H9 (cell line): ENCODE measurements around the gene SLC6A7. TPM values are rescaled to one million over a fixed set of nuclear protein-coding genes. Genes with fewer than 3 reads are reported as not detected.

Experiments
- DNase-seq: peaks from one replicate; pipeline ENCODE4 v3.0.0-alpha.2; 2017
- H2AFZ ChIP-seq: one replicate; pipeline ENCODE4 v1.6.1; 2013; ENCODE audit warnings: mild to moderate bottlenecking, low read length, control low read depth, moderate library complexity
- H2AK5ac ChIP-seq: 2 replicates; pipeline ENCODE4 v1.6.1; 2013; ENCODE audit warnings: low read length, control low read depth, mixed read lengths; ENCODE audit not compliant: insufficient read length
- H2BK120ac ChIP-seq: one replicate; pipeline ENCODE4 v1.6.1; 2013; ENCODE audit warnings: low read depth, mild to moderate bottlenecking, low read length, control low read depth, inconsistent platforms; ENCODE audit not compliant: poor library complexity, severe bottlenecking
- H2BK12ac ChIP-seq: 2 replicates; pipeline ENCODE4 v1.6.1; 2013; ENCODE audit warnings: low read length, control low read depth, mixed read lengths, low read depth; ENCODE audit not compliant: insufficient read length
- H2BK15ac ChIP-seq: 2 replicates; pipeline ENCODE4 v1.6.1; 2013; ENCODE audit warnings: low read depth, low read length, control low read depth
- H2BK20ac ChIP-seq: one replicate; pipeline ENCODE4 v1.6.1; 2013; ENCODE audit warnings: low read depth, mild to moderate bottlenecking, low read length, control low read depth, inconsistent platforms; ENCODE audit not compliant: poor library complexity, severe bottlenecking
- H2BK5ac ChIP-seq: 2 replicates; pipeline ENCODE4 v1.6.1; 2013; ENCODE audit warnings: low read length, control low read depth, mixed read lengths; ENCODE audit not compliant: insufficient read length
- H3K14ac ChIP-seq: 2 replicates; pipeline ENCODE4 v1.6.1; 2013; ENCODE audit warnings: low read length, control low read depth; ENCODE audit not compliant: insufficient read depth
- H3K18ac ChIP-seq: 2 replicates; pipeline ENCODE4 v1.6.1; 2013; ENCODE audit warnings: low read depth, mild to moderate bottlenecking, mixed read lengths, low read length, control low read depth; ENCODE audit not compliant: insufficient read length
- H3K23ac ChIP-seq: 2 replicates; pipeline ENCODE4 v1.6.1; 2013; ENCODE audit warnings: low read length, control low read depth, mixed read lengths, low read depth; ENCODE audit not compliant: insufficient read length
- H3K23me2 ChIP-seq: 2 replicates; pipeline ENCODE4 v1.6.1; 2013; ENCODE audit warnings: low read depth, mild to moderate bottlenecking, mixed read lengths, low read length, control low read depth; ENCODE audit not compliant: insufficient read length, poor library complexity, severe bottlenecking
- H3K27ac ChIP-seq: 2 replicates; pipeline ENCODE4 v1.5.1; 2013; ENCODE audit warnings: low read length, control low read depth, mixed read lengths, low read depth; ENCODE audit not compliant: insufficient read length
- H3K27me3 ChIP-seq: 2 replicates; pipeline ENCODE4 v1.6.1; 2013; ENCODE audit warnings: low read length, control low read depth, inconsistent platforms; ENCODE audit not compliant: insufficient read depth
- H3K4ac ChIP-seq: 2 replicates; pipeline ENCODE4 v1.6.1; 2013; ENCODE audit warnings: low read depth, mild to moderate bottlenecking, control low read depth, inconsistent platforms, low read length, moderate library complexity
- H3K4me1 ChIP-seq: 2 replicates; pipeline ENCODE4 v1.6.1; 2013; ENCODE audit warnings: low read length, control low read depth, inconsistent platforms; ENCODE audit not compliant: insufficient read depth
- H3K4me2 ChIP-seq: 2 replicates; pipeline ENCODE4 v1.6.1; 2013; ENCODE audit warnings: low read length, control low read depth, mixed read lengths; ENCODE audit not compliant: insufficient read length, insufficient read depth
- H3K56ac ChIP-seq: 2 replicates; pipeline ENCODE4 v1.6.1; 2013; ENCODE audit warnings: low read depth, mild to moderate bottlenecking, mixed read lengths, low read length, control low read depth; ENCODE audit not compliant: insufficient read length
- H3K79me1 ChIP-seq: 2 replicates; pipeline ENCODE4 v1.6.1; 2013; ENCODE audit warnings: low read depth, mild to moderate bottlenecking, moderate library complexity, low read length, control low read depth, inconsistent platforms; ENCODE audit not compliant: insufficient read depth, poor library complexity, severe bottlenecking
- H3K79me2 ChIP-seq: 2 replicates; pipeline ENCODE4 v1.6.1; 2013; ENCODE audit warnings: low read length, control low read depth, inconsistent platforms; ENCODE audit not compliant: insufficient read depth
- H3K9ac ChIP-seq: 2 replicates; pipeline ENCODE4 v1.6.1; 2013; ENCODE audit warnings: low read length, control low read depth, mixed read lengths; ENCODE audit not compliant: insufficient read length; ENCODE audit errors: extremely low read depth
- H3K9me3 ChIP-seq: one replicate; pipeline ENCODE4 v1.6.1; 2013; ENCODE audit warnings: low read depth, low read length, inconsistent platforms; ENCODE audit not compliant: control insufficient read depth
- H3T11ph ChIP-seq: one replicate; pipeline ENCODE4 v1.6.1; 2013; ENCODE audit warnings: mild to moderate bottlenecking, low read length, control low read depth, inconsistent platforms
- H4K20me1 ChIP-seq: one replicate; pipeline ENCODE4 v1.6.1; 2013; ENCODE audit not compliant: control insufficient read depth, insufficient read length, insufficient read depth
- H4K5ac ChIP-seq: 2 replicates; pipeline ENCODE4 v1.6.1; 2013; ENCODE audit warnings: low read depth, mild to moderate bottlenecking, mixed read lengths, low read length, control low read depth; ENCODE audit not compliant: insufficient read length
- H4K8ac ChIP-seq: replicated peaks from 2 replicates; pipeline ENCODE4 v1.6.1; 2013; ENCODE audit warnings: low read length, control low read depth, mixed read lengths, low read depth; ENCODE audit not compliant: insufficient read length
- H4K91ac ChIP-seq: 2 replicates; pipeline ENCODE4 v1.6.1; 2013; ENCODE audit warnings: low read depth, mild to moderate bottlenecking, moderate library complexity, mixed read lengths, low read length, control low read depth; ENCODE audit not compliant: insufficient read length
- H3K27ac Mint-ChIP-seq, 3 experiments: 2 replicates in 2 of 3; 3 replicates in 1 of 3; pipeline ENCODE4 v1.8.0; 2020 to 2021; ENCODE audit warnings: mixed read lengths in 3 of 3, mild to moderate bottlenecking in 1 of 3, moderate library complexity in 1 of 3
- H3K27me3 Mint-ChIP-seq: 2 replicates; pipeline ENCODE4 v1.8.0; 2021; ENCODE audit warnings: low read depth, mild to moderate bottlenecking, moderate library complexity, mixed read lengths
- H3K36me3 Mint-ChIP-seq, 3 experiments: 2 replicates in 2 of 3; 3 replicates in 1 of 3; pipeline ENCODE4 v1.8.0; 2020 to 2021; ENCODE audit warnings: low read depth in 3 of 3, mixed read lengths in 3 of 3; ENCODE audit not compliant: insufficient read depth in 1 of 3
- H3K4me1 Mint-ChIP-seq, 2 experiments: 2 replicates each; pipeline ENCODE4 v1.8.0; 2020; ENCODE audit warnings: mixed read lengths in 2 of 2
- H3K4me3 Mint-ChIP-seq, 2 experiments: 2 replicates in 1 of 2; 3 replicates in 1 of 2; pipeline ENCODE4 v1.8.0; 2020 to 2021; ENCODE audit warnings: mild to moderate bottlenecking in 2 of 2, mixed read lengths in 2 of 2, moderate library complexity in 1 of 2
- H3K9me3 Mint-ChIP-seq, 2 experiments: 2 replicates in 1 of 2; 3 replicates in 1 of 2; pipeline ENCODE4 v1.8.0; 2020; ENCODE audit warnings: mild to moderate bottlenecking in 2 of 2, mixed read lengths in 2 of 2, moderate library complexity in 1 of 2
- WGBS: extraction: QIAGEN DNeasy Blood & Tissue Kit; methylation state at CpG from one replicate; pipeline ENCODE4 v1.1.7; 2013; ENCODE audit warnings: missing lambda C conversion rate, low lambda C conversion rate, mixed read lengths; ENCODE audit not compliant: insufficient read length; ENCODE audit errors: extremely low coverage; 5-methylcytosine and 5-hydroxymethylcytosine counted together
- total RNA-seq: library from RNA; stranded (reverse); gene quantifications from 2 replicates; pipeline ENCODE4 v1.2.1, GENCODE V29; 2021
- TF ChIP-seq, protein P1 (sequence below): fragments of 200-600 bp; sonication (generic); conservative IDR thresholded peaks from 3 replicates; pipeline ENCODE4 v1.8.0; 2021; ENCODE audit warnings: antibody characterized with exemption, mild to moderate bottlenecking

SLC6A7 gene
- total RNA-seq, 1 experiment from 2014 or later = not detected

DNA sequence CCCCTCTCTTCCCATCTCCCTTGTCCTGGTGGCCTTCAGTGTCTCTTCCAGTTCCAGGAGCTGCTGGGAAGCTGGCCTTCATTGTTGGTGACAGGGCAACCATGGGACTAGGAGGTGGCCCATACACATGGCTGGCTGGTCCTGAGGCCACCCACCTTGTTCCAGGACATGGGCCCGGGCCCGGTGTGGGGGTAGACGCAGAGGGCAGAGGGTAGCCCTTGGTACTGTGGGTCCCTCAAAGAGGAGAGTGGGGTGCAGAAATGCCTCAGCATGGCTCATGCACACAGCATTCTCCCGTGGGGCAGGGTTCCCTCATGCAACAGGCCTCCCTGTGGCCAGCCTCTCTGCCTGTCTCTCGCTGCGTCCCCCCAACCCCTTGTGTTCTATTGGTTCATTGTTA lies 20.8 kb downstream of the SLC6A7 start:
- H3K4ac ChIP-seq = no peak overlapping the region
- no peak overlapping the region for H2BK120ac ChIP-seq
- no peak overlapping the region for H2BK5ac ChIP-seq
- TF ChIP-seq, protein P1, sequence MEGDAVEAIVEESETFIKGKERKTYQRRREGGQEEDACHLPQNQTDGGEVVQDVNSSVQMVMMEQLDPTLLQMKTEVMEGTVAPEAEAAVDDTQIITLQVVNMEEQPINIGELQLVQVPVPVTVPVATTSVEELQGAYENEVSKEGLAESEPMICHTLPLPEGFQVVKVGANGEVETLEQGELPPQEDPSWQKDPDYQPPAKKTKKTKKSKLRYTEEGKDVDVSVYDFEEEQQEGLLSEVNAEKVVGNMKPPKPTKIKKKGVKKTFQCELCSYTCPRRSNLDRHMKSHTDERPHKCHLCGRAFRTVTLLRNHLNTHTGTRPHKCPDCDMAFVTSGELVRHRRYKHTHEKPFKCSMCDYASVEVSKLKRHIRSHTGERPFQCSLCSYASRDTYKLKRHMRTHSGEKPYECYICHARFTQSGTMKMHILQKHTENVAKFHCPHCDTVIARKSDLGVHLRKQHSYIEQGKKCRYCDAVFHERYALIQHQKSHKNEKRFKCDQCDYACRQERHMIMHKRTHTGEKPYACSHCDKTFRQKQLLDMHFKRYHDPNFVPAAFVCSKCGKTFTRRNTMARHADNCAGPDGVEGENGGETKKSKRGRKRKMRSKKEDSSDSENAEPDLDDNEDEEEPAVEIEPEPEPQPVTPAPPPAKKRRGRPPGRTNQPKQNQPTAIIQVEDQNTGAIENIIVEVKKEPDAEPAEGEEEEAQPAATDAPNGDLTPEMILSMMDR = no peak
- H2BK20ac ChIP-seq = no peak overlapping the region
- peaks cover 0 to 2% (median 0%) of the 10 kb centered on the region in 3 experiments; a peak in 2 of 7 replicates for H3K36me3 Mint-ChIP-seq
- H3K9ac ChIP-seq = no peak overlapping the region
- no peak overlapping the region; a peak in 1 of 5 replicates for H3K4me3 Mint-ChIP-seq
- H3K79me2 ChIP-seq = no peaks in the 10 kb centered on the region
- H2BK12ac ChIP-seq = no peak overlapping the region
- no peak overlapping the region for H3K27ac ChIP-seq
- WGBS = no CpG with 5 or more reads among the region's 6 CpGs
- H4K5ac ChIP-seq = no peak overlapping the region
- H3K56ac ChIP-seq = no peak overlapping the region
- H4K20me1 ChIP-seq = no peaks in the 10 kb centered on the region
- no peak for DNase-seq
- no peak overlapping the region for H3T11ph ChIP-seq
- H3K9me3 ChIP-seq = no peaks in the 10 kb centered on the region
- no peak overlapping the region for H3K4me2 ChIP-seq
- H3K4me1 ChIP-seq = no peaks in the 10 kb centered on the region; the same call in 1 of the 2 replicates
- peaks cover 37 to 52% of the 10 kb centered on the region in 2 experiments for H3K4me1 Mint-ChIP-seq
- H3K79me1 ChIP-seq = no peaks in the 10 kb centered on the region
- no peak overlapping the region for H2AK5ac ChIP-seq
- no peak overlapping the region for H2AFZ ChIP-seq
- H3K27me3 ChIP-seq = no peaks in the 10 kb centered on the region
- no peak overlapping the region for H4K91ac ChIP-seq
- H4K8ac ChIP-seq = no peak overlapping the region
- H3K9me3 Mint-ChIP-seq = peaks cover 0 to 4% of the 10 kb centered on the region in 2 experiments; a peak in 2 of 5 replicates
- H3K23ac ChIP-seq = no peak overlapping the region
- peaks cover 14% of the 10 kb centered on the region for H3K27me3 Mint-ChIP-seq
- H3K27ac Mint-ChIP-seq = peak overlapping the region in 2 of 3 experiments; percentile 72 to 94; a peak in 2 of 7 replicates
- no peak overlapping the region for H2BK15ac ChIP-seq
- H3K14ac ChIP-seq = 0 out of 2 replicates have a peak overlapping the region, but pooled peaks have one; percentile 5
- no peaks in the 10 kb centered on the region for H3K23me2 ChIP-seq
- no peak overlapping the region for H3K18ac ChIP-seq
